Tibial nerve (tissue), 4 donors: ENCODE data around the gene RALA. TPM values are rescaled to one million over a fixed set of nuclear protein-coding genes. Genes with fewer than 3 reads are reported as not detected.
"Not testable (repeated sequence)": the region's sequence is repeated elsewhere in the genome, so short reads cannot be mapped to it uniquely, and the experiment has no call there.

ENCODE experiments used
- DNase-seq, 2 donors: peaks; one replicate each; pipeline ENCODE4 v3.0.0-alpha.2; 2019; ENCODE audit warnings: low spot score in 2 of 2
- H3K27ac ChIP-seq, 4 donors: fragments of 200-600 bp; sonication (generic) in 3 of 4; one replicate each; pipeline ENCODE4 v1.5.1; 2017 to 2019; ENCODE audit warnings: mild to moderate bottlenecking in 1 of 4
- H3K27me3 ChIP-seq, 2 donors: fragments of 200-600 bp; sonication (generic) in 1 of 2; one replicate each; pipeline versions ENCODE4 v1.5.1 to v1.6.0; 2017 to 2019
- H3K36me3 ChIP-seq, 3 donors: fragments of 200-600 bp; sonication (generic); one replicate each; pipeline ENCODE4 v1.5.1; 2018 to 2019
- H3K4me1 ChIP-seq, 4 donors: fragments of 200-600 bp; sonication (generic) in 3 of 4; one replicate each; pipeline ENCODE4 v1.5.1; 2017 to 2019
- H3K4me3 ChIP-seq, 4 donors: fragments of 200-600 bp; sonication (generic) in 3 of 4; one replicate each; pipeline ENCODE4 v1.5.1; 2017 to 2019; ENCODE audit warnings: mild to moderate bottlenecking in 1 of 4, moderate library complexity in 1 of 4
- H3K9me3 ChIP-seq, 4 donors: fragments of 200-600 bp; sonication (generic) in 3 of 4; one replicate each; pipeline ENCODE4 v1.5.1; 2017 to 2019
- EP300 ChIP-seq, 2 donors: sonication (generic); formaldehyde crosslinking; IDR thresholded peaks; one replicate each; pipeline ENCODE4 v1.6.1; 2017; ENCODE audit warnings: antibody characterized with exemption in 2 of 2, mild to moderate bottlenecking in 1 of 2
- POLR2A ChIP-seq, 2 donors: fragments of 450-650 bp; IDR thresholded peaks; one replicate each; pipeline ENCODE4 v1.6.1; 2017; ENCODE audit warnings: antibody characterized with exemption in 2 of 2, mild to moderate bottlenecking in 2 of 2, moderate library complexity in 2 of 2
- WGBS, 2 donors: methylation state at CpG; one replicate each; pipeline ENCODE4 v1.1.5; 2018; 5-methylcytosine and 5-hydroxymethylcytosine counted together
- total RNA-seq, 4 donors: library from RNA; depleted of rRNA; stranded (reverse); fragments of >200 nt; gene quantifications; one replicate each; pipeline ENCODE4 v1.1.0, GENCODE V29; 2016
- TF ChIP-seq, protein P1 (sequence below), 5 experiments: fragments of 200-600 bp in 3 of 5; fragments of 450-650 bp in 2 of 5; sonication (generic) in 3 of 5; IDR thresholded peaks; one replicate each; pipeline ENCODE4 v1.5.1; 2016 to 2019; ENCODE audit warnings: antibody characterized with exemption in 5 of 5, mild to moderate bottlenecking in 3 of 5, moderate library complexity in 2 of 5

Gene RALA
- total RNA-seq, 4 donors from 2014 or later, result 16.7 to 38.2 (median 23.9) TPM

DNA sequence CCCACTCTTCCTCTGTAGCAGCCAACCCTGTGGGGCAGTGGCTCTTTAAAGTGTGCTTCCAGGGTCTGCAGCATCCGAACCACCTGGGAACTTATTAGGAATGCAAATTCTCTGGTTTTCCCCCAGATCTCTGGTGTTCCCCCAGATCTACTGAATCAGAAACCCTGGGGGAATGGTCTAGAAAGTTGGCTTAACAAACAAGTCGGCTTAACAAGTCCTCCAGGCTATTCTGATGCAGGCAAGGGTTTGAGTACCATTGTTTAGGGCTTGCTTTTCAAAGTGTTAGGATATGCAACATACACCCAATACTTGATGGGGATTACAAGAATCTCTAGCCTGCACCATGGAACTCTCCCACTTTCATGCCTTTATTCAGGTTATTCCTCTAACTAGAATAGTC, 126.3 kb downstream of the RALA start:
- DNase-seq, result no peak
- H3K27ac ChIP-seq, result no peak overlapping the region
- no peak for TF ChIP-seq EP300 (IDR thresholded peaks at IDR 0.05)
- TF ChIP-seq, protein P1, sequence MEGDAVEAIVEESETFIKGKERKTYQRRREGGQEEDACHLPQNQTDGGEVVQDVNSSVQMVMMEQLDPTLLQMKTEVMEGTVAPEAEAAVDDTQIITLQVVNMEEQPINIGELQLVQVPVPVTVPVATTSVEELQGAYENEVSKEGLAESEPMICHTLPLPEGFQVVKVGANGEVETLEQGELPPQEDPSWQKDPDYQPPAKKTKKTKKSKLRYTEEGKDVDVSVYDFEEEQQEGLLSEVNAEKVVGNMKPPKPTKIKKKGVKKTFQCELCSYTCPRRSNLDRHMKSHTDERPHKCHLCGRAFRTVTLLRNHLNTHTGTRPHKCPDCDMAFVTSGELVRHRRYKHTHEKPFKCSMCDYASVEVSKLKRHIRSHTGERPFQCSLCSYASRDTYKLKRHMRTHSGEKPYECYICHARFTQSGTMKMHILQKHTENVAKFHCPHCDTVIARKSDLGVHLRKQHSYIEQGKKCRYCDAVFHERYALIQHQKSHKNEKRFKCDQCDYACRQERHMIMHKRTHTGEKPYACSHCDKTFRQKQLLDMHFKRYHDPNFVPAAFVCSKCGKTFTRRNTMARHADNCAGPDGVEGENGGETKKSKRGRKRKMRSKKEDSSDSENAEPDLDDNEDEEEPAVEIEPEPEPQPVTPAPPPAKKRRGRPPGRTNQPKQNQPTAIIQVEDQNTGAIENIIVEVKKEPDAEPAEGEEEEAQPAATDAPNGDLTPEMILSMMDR (IDR thresholded peaks at IDR 0.05), result no peak
- TF ChIP-seq POLR2A (IDR thresholded peaks at IDR 0.05), result no peak
- no peaks in the 10 kb centered on the region for H3K36me3 ChIP-seq
- WGBS, 2 donors, result 90 to 92% methylated on average over 2 of the region's 2 CpGs
- H3K9me3 ChIP-seq, result no peaks in the 10 kb centered on the region
- no peaks in the 10 kb centered on the region for H3K27me3 ChIP-seq
- H3K4me1 ChIP-seq, result peaks cover 0 to 17% (median 6%) of the 10 kb centered on the region in 4 donors
- no peak overlapping the region for H3K4me3 ChIP-seq

DNA sequence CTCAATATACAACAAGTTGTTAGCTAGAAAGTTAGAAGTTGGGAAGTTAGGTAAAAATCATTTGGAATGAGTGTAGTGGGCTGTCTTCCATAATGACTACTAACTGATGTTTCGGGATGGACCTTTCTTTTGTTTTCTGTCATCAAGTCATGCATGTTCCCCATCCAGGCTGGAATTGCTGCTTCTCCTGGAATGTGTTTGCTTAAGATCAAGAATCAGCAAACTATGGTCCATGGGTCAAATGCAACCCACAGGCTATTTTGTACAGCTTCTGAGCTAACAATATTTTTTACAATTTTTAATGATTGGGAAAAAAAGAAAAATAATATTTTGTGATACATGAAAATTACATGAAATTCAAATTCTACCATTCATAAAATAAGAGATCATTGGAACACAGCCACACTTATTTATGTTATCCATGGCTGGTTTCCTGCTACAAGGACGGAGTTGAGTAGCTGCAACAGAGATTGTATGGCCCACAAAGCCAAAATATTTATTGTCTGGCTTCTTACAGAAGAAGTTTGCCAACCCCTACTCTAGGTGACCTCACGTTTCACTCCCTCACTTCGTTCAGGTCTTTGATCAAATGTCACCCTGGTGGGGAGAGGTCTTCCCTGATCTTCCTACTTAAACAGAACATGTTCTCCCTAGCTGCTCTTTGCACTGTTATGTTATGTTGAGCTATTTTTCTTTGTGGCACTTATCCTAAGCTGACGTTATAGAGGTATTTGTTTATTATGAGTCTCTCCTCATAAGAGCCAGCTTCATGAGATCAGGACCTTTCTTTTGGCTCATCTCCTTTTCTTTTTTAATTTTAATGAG, 127.1 kb downstream of the RALA start:
- 87 to 88% methylated on average over 5 of the region's 5 CpGs for WGBS, 2 donors
- no peak for TF ChIP-seq EP300 (IDR thresholded peaks at IDR 0.05)
- TF ChIP-seq POLR2A (IDR thresholded peaks at IDR 0.05), result no peak
- TF ChIP-seq, protein P1 (IDR thresholded peaks at IDR 0.05), result no peak
- no peaks in the 10 kb centered on the region for H3K27me3 ChIP-seq
- no peaks in the 10 kb centered on the region for H3K36me3 ChIP-seq
- no peak overlapping the region for H3K4me3 ChIP-seq
- no peak for DNase-seq
- no peaks in the 10 kb centered on the region for H3K9me3 ChIP-seq
- no peak overlapping the region for H3K27ac ChIP-seq
- H3K4me1 ChIP-seq, result peaks cover 0 to 18% (median 6%) of the 10 kb centered on the region in 4 donors

DNA sequence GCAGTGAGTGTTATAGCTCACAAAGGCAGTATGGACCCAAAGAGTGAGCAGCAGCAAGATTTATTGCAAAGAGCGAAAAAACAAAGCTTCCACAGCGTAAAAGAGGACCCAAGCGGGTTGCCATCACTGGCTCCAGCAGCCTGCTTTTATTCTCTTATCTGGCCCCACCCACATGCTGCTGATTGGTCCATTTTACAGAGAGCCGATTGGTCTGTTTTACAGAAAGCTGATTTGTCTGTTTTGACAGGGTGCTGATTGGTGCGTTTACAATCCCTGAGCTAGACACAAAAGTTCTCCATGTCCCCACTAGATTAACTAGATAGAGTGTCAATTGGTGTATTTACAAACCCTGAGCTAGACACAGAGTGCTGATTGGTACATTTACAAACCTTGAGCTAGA, 129.9 kb downstream of the RALA start:
- not testable (repeated sequence) for H3K4me3 ChIP-seq, H3K27ac ChIP-seq, DNase-seq, H3K9me3 ChIP-seq, H3K36me3 ChIP-seq, H3K27me3 ChIP-seq
- H3K4me1 ChIP-seq, result peaks cover 0 to 23% (median 6%) of the 10 kb centered on the region in 4 donors
- 98 to 100% methylated on average over 5 of the region's 5 CpGs for WGBS, 2 donors

DNA sequence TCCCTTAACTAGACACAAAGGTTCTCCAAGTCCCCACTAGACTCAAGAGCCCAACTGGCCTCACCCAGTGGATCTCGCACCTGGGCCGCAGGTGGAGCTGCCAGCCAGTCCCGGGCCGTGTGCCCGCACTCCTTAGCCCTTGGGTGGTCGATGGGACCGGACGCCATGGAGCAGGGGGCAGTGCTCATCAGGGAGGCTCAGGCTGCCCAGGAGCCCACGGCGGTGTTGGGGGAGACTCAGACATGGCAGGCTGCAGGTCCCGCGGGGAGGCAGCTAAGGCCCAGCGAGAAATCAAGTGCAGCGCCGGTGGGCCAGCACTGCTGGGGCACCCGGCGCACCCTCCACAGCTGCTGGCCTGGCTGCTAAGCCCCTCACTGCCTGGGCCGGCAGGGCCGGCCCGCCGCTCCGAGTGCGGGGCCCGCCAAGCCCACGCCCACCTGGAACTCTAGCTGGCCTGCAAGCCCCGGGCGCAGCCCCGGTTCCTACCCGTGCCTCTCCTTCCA, 130.5 kb downstream of the RALA start:
- H3K27ac ChIP-seq, result peak overlapping the region in 2 of 4 donors; percentile 18 to 70
- no peaks in the 10 kb centered on the region for H3K9me3 ChIP-seq
- WGBS, 2 donors, result 80 to 98% methylated on average over 28 of the region's 29 CpGs
- H3K4me3 ChIP-seq, result peak overlapping the region in 2 of 4 donors; percentile 19 to 25
- H3K27me3 ChIP-seq, result no peaks in the 10 kb centered on the region
- TF ChIP-seq EP300 (IDR thresholded peaks at IDR 0.05) (no peak), POLR2A (IDR thresholded peaks at IDR 0.05) (no peak)
- no peaks in the 10 kb centered on the region for H3K36me3 ChIP-seq
- H3K4me1 ChIP-seq, result peaks cover 0 to 27% (median 6%) of the 10 kb centered on the region in 4 donors
- no peak for DNase-seq

DNA sequence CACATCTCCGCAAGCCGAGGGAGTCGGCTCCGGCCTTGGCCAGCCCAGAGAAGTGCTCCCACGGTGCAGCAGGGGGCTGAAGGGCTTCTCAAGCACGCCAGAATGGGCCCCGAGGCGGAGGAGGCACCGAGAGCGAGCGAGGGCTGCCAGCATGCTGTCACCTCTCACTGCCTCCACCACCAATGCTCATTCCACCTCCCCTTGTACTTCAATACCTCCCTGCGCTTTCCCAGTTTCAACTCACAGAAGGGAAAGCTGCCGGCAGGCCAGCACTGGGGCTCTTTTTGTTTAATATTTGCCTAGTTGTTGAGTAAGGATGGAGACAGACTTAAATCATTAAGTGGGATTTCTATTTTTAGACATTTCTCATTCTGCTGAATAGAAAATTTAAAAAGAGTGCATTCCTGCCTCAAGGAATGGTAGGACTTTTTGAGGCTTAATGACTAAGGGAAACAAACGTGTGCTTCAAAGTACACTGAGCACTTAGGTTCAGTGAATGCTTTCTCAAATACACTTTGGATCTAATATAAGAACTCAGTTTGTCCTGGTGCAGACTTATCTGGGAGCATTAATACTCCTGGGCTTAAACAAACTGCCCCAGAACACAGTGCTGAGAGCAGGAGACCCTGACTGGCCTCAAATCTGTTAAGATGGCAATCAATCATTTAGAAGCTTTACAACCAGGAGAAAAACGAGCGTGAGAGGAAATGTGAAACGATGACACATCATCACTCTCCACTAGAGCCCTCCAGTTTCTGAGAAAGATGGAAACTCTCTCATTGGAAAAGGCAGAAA, 131.2 kb downstream of the RALA start:
- DNase-seq, result no peak
- Histone ChIP-seq H3K27me3 (no peaks in the 10 kb centered on the region), H3K4me1 (peaks cover 0 to 27% (median 6%) of the 10 kb centered on the region in 4 donors), H3K36me3 (no peaks in the 10 kb centered on the region), H3K9me3 (no peaks in the 10 kb centered on the region), H3K4me3 (peak overlapping the region in 2 of 4 donors; percentile 19 to 25), H3K27ac (peak overlapping the region in 2 of 4 donors; percentile 18 to 70)
- 56 to 66% methylated on average over 16 to 17 of the region's 17 CpGs for WGBS, 2 donors
- TF ChIP-seq EP300 (IDR thresholded peaks at IDR 0.05), result no peak
- no peak for TF ChIP-seq POLR2A (IDR thresholded peaks at IDR 0.05)
- TF ChIP-seq, protein P1 (IDR thresholded peaks at IDR 0.05), result no peak
